ENCODE measurements around the gene SH3BP4. TPM values are rescaled to one million over a fixed set of nuclear protein-coding genes. Genes with fewer than 3 reads are reported as not detected.

Gene SH3BP4
- total RNA-seq, 2 experiments from 2014 or later = 0.06 TPM; not detected in 1

GRCh38 chr2:234920836-234921235 lies 31.0 kb upstream of the SH3BP4 start:
- Histone ChIP-seq H3K27ac (ENCODE audit: low read depth, low read length, poor library complexity, severe bottlenecking) (no peak overlapping the region), H3K4me1 (ENCODE audit: insufficient read depth, low read length, poor library complexity, severe bottlenecking) (no peaks in the 10 kb centered on the region), H2AFZ (ENCODE audit: low read length) (no peak overlapping the region), H3K4me2 (ENCODE audit: low read length) (no peak overlapping the region), H3K4me3 (ENCODE audit: low read depth, low read length, poor library complexity, severe bottlenecking) (no peak overlapping the region), H3K9me3 (ENCODE audit: low read length) (no peaks in the 10 kb centered on the region), H3K9me2 (ENCODE audit: insufficient read depth, low read length) (no peaks in the 10 kb centered on the region), H3K79me2 (ENCODE audit: insufficient read depth, low read depth, low read length) (no peaks in the 10 kb centered on the region), H4K20me1 (ENCODE audit: insufficient read depth, low read length) (no peaks in the 10 kb centered on the region), H3K36me3 (ENCODE audit: insufficient read depth, low read length) (no peaks in the 10 kb centered on the region)
- ChIA-PET POLR2A (no interaction called here), CTCF (ENCODE audit: unreplicated experiment) (no interaction called here)
- BruUV-seq (replicated peaks) = no TSS peak
- intact Hi-C loops (cut with micrococcal nuclease; ENCODE audit: unreplicated experiment) = no loop called here
- DNase-seq (ENCODE audit: low spot score) = no peak
- no peak for TF ChIP-seq EZH2phosphoT487 (IDR thresholded peaks at IDR 0.05; ENCODE audit: borderline replicate concordance, low read depth, low read length)
- TF ChIP-seq CTCF (conservative IDR thresholded peaks at IDR 0.05; ENCODE audit: low read length) = no peak

- H3K4me2 ChIP-seq (ENCODE audit: low read length) = no peak overlapping the region
- BruUV-seq (replicated peaks) = no TSS peak
- H3K27ac ChIP-seq (ENCODE audit: low read depth, low read length, poor library complexity, severe bottlenecking) = no peak overlapping the region
- no peaks in the 10 kb centered on the region for H3K4me1 ChIP-seq (ENCODE audit: insufficient read depth, low read length, poor library complexity, severe bottlenecking)
- no peak overlapping the region for H3K4me3 ChIP-seq (ENCODE audit: low read depth, low read length, poor library complexity, severe bottlenecking)
- ChIA-PET CTCF (ENCODE audit: unreplicated experiment) (no interaction called here), POLR2A (no interaction called here)
- DNase-seq (ENCODE audit: low spot score) = no peak
- intact Hi-C loops (cut with micrococcal nuclease; ENCODE audit: unreplicated experiment) = no loop called here
- H2AFZ ChIP-seq (ENCODE audit: low read length) = no peak overlapping the region
- no peaks in the 10 kb centered on the region for H3K9me3 ChIP-seq (ENCODE audit: low read length)
- H3K79me2 ChIP-seq (ENCODE audit: insufficient read depth, low read depth, low read length) = no peaks in the 10 kb centered on the region
- TF ChIP-seq CTCF (conservative IDR thresholded peaks at IDR 0.05; ENCODE audit: low read length) (no peak), EZH2phosphoT487 (IDR thresholded peaks at IDR 0.05; ENCODE audit: borderline replicate concordance, low read depth, low read length) (no peak)
- no peaks in the 10 kb centered on the region for H4K20me1 ChIP-seq (ENCODE audit: insufficient read depth, low read length)
- H3K36me3 ChIP-seq (ENCODE audit: insufficient read depth, low read length) = no peaks in the 10 kb centered on the region
- no peaks in the 10 kb centered on the region for H3K9me2 ChIP-seq (ENCODE audit: insufficient read depth, low read length)
Measured at GRCh38 chr2:234929002-234929401, 22.8 kb upstream of the SH3BP4 start.

- Histone ChIP-seq H3K4me2 (ENCODE audit: low read length) (no peak overlapping the region), H3K9me3 (ENCODE audit: low read length) (no peaks in the 10 kb centered on the region), H2AFZ (ENCODE audit: low read length) (no peak overlapping the region), H3K4me1 (ENCODE audit: insufficient read depth, low read length, poor library complexity, severe bottlenecking) (no peaks in the 10 kb centered on the region), H3K27ac (ENCODE audit: low read depth, low read length, poor library complexity, severe bottlenecking) (no peak overlapping the region), H4K20me1 (ENCODE audit: insufficient read depth, low read length) (no peaks in the 10 kb centered on the region), H3K79me2 (ENCODE audit: insufficient read depth, low read depth, low read length) (no peaks in the 10 kb centered on the region), H3K4me3 (ENCODE audit: low read depth, low read length, poor library complexity, severe bottlenecking) (no peak overlapping the region), H3K36me3 (ENCODE audit: insufficient read depth, low read length) (no peaks in the 10 kb centered on the region), H3K9me2 (ENCODE audit: insufficient read depth, low read length) (no peaks in the 10 kb centered on the region)
- intact Hi-C loops (cut with micrococcal nuclease; ENCODE audit: unreplicated experiment) = no loop called here
- no TSS peak for BruUV-seq (replicated peaks)
- no peak for TF ChIP-seq CTCF (conservative IDR thresholded peaks at IDR 0.05; ENCODE audit: low read length)
- TF ChIP-seq EZH2phosphoT487 (IDR thresholded peaks at IDR 0.05; ENCODE audit: borderline replicate concordance, low read depth, low read length) = no peak
- no peak for DNase-seq (ENCODE audit: low spot score)
- POLR2A ChIA-PET = no interaction called here
- CTCF ChIA-PET (ENCODE audit: unreplicated experiment) = no interaction called here
Measured at GRCh38 chr2:234930397-234930796, 21.4 kb upstream of the SH3BP4 start.
